Stimulated activated CD4-positive, alpha-beta T cell treated with anti-CD3 and anti-CD28 coated beads, Interleukin-4, amount 100 ng/mL, for 1 hour (primary cell): ENCODE data around the gene TP53INP2.

Experiments
- DNase-seq: peaks from one replicate; pipeline ENCODE4 v3.0.0-alpha.2; 2020

Gene TP53INP2

DNA sequence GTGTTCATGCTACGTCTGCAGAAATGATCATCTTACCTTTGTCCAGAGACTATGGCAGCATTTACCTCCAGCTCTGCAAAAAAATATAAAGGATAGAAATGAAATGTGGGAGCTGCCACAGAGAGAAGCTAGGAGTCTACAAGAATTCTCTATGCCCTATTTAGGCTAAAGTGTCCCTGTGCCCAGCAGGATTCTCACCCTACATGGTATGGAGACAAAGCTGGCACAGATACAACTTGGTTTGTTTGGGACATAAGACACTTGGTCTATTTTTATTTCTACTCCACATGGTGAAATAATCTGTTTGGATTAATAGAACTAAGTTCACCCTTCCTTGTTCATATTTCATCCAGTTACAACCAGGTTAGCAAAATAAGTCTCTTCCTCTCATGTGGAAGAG is 28.4 kb downstream of the TP53INP2 start:
- no peak for DNase-seq

DNA sequence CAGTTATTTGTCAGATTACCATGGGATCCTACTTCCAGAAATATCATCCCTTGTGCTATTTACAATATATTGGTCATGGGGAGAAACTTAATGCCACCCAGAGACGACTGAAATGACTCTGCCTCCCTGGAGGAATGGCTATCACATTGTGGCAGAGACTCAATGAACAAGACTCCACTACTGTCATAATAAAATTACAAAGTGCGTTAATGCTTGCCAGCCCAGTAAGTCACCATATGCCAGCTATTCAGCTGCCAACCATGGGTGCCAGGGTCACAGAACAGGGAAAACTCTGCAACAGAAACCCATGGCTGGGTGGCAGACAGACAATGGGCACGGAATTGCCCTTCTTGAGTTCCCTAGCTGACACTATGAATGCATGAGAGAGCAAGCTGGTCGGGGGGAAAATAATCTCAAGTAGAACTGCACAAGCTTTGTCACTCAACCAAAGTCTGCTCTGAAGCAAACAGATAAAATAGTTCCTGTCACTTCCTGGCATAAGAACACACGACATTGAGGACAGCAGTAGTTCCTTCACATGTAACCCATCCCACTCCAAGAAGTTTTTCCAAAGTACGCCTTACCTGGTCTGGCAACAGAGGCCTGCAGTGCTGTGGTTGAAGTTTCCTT is 32.1 kb downstream of the TP53INP2 start:
- no peak for DNase-seq

DNA sequence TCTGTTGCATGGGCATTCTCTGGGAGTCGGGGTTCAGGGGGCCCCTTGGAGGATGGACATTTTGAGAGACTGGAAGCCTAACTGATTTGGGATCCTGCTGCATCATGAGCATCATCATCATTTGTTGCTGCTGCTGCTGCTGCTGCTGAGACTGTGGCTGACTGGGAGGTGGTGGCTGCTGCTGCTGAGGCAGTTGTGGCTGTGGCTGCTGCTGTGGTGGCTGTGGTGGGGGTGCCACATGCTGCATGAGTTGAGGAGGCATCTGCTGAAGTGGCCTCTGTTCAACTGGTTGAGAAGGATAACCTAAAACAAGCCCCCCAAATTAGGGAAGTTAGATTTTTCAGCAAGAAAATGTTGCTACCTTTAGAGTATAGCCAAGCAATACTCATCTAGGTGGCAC is 38.9 kb downstream of the TP53INP2 start:
- no peak for DNase-seq

DNA sequence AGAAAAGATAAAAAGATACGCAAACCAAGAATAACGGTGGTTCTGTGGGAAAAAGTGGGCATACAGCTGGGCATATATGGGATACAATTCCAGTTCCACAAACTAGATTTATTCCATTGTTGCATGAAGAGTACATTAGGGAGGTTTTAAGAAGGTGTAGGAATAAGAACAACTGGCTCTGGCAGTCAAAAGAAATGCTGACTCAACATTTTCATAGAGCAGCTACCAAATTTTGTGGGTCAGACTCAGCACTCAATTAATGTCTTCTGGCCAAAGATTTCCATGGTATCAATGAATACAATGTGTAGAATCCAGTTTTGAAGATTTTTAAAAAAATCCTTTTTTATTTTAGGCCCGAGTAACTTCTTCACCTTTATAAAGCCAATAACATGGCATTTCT is 40.2 kb downstream of the TP53INP2 start:
- DNase-seq, result no peak

DNA sequence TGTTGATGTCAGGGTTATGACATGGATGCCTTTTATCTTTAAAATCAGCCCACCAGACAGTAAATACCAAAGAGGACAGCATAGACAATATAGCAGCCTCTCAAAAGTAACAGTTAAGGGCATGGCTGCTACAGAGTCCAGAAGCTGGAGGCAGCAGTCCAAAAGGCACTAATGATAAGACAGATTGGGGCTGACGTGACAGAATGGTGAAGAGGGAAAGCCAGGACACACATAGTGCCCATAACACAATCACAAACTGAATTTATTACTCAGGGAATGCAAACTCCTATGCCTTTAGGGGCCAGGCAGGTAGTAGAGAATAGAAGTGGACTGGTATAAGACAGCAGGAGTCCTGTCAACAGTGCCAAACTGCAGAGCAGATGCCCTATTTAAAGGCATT is 40.7 kb downstream of the TP53INP2 start:
- no peak for DNase-seq

DNA sequence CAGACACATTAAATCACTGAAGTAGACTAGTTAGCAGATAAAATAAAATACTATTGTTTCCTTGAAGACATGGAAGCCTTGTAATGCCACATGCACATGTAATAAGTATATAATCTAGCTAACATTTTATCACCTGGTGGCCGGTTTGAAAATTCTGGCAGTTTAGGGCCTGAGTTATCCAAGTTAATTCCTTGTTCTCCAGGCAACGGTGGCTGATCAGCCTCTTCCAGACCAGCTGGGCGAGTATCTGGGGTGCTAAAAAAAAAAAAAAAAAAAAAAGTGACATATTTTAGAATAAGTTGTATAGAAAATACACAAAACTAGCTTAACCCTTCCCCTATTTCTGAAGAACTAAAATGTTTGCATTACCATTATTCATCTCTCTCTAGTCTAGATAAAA is 42.5 kb downstream of the TP53INP2 start:
- DNase-seq, result no peak

DNA sequence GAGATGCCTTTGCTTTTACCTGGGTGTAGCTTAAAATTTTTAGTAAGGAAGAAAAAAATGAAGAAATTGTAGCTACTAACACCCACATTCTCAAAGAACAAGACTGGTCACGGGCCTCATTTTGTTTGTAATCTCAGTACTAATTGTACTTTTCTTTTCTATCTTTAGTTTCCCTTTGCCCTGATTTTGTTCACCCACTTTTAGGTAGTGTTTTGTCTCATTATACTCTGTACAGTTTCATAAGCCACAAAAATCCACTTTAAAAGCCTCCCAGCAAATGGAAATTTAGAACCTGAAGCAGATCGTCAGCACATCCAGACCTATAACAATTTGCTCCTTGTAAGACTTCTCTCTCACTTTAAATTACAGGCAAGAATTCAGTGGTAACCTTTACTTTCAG is 43.3 kb downstream of the TP53INP2 start:
- no peak for DNase-seq

DNA sequence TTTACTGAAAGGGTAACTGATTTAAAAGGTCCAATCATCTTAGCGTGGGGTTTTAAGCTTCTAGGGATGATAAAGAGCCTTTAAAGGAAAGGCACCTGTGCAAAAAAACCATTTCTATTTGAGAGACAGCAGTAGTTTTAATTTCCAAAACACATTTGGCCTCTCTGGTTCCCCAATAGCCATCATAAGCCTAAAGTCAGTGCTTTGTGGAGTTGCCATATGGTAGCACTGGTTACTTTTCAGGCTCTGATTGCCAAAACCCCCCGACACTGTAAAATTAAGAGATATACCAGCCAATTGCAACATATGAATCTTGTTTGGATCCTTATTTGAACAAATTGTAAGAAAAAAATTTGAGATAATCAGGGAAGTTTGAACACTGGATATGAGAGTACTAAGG is 44.6 kb downstream of the TP53INP2 start:
- DNase-seq, result no peak

DNA sequence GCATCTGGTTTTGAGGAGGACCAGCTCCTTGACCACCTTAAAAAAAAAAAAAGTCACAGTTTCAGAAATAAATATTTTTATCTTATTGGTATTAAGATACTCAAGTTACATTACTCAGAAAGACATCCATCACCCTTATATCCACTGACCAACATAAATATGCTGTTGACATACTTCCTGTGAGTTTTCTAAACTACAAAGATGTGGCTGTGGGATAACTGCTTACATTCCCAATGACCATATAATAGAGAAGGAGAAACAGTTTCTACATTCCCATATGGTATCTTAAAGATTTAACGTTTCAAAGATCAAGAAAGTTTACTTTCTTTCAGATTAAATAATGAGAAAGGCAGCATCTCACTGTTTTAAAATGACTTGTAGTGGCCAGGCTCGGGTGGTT is 46.3 kb downstream of the TP53INP2 start:
- no peak for DNase-seq

DNA sequence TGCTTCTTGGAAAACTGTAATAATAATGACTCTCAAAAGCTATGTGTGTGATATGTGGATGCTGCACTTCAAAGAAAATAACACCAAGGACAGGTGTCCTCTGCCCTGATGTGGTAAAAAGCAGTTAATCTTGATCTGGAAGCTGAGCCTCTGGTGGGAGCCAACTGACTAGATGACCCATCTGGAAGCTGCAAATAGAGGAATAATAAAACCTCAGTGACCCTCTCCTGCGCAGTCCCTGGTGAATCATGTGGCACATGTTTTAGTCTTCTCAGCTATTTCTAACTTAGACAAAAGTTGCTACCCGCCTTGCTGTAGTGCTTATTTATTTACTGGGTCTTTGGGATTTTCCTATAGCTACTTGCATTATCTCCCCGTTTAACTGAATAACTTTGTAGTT is 47.3 kb downstream of the TP53INP2 start:
- no peak for DNase-seq

DNA sequence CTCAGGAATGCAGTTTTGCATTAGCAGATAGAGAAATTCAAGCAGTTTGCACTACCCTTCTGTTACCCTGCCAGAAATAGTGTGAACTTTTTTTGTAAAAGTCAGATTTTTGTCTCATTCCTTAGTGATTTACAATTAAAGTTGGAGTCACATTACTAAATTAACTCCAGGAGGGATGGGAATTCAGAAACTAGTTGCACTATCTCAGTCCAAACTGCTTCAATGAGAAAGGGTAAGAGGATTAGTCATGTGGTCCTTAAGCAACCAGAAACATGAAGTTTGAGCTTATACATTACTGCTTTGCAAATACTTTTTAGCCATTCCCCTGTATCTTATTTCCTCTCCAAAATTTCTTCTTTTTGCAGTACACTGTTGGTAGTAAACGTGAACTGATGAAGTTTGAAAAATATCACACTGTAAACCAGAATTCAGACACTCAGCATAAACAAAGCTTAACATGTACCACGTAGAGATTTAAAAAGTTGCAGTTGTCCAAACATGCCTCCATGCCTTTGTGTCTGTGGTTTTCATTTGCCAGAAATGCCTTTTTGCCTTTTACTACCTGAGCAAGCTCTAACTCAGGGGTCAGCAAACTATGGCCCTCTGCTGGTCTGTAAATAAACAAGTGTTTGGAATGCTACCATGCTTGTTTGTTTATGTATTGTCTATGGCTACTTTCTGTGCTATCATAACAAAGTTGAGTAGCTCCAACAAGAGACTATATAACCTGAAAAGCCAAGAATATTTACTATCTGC is 49.7 kb downstream of the TP53INP2 start:
- DNase-seq, result no peak

DNA sequence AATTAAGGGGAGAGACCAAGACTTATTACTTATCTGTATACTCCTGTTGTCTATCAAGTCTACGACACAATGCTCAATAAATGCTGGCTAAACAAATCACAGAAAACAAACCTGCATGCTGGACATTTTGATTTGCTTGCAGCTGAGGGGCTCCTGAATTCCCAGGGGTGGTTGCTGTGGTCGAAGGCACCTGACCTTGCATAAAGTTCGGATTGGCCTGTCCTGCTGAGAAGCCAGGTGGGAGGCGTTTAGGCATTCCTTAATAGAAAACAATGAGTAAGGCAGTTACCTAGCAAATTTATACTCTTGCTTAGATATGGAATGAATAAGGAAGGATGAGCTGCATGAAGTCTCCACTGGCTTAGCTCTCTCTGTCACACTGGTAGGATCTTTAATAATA is 50.5 kb downstream of the TP53INP2 start:
- no peak for DNase-seq

DNA sequence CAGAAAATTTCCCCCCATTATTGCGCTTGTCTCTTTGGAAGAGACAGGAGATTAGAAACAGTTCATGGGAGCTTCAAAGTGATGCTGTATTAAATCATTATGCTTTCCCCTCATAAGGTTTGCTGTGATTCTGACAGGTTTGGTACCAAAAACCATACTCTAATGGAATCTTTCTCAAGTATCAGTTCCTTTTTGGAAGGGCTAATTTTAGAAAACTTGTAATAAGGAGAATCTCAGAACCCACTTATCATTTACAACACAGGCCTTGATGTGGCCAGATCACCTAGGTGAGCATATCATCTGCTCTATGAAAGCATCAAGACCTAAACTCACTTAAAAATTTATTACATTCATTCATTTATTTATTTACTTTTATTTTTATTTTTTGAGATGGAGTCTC is 51.2 kb downstream of the TP53INP2 start:
- DNase-seq, result no peak

DNA sequence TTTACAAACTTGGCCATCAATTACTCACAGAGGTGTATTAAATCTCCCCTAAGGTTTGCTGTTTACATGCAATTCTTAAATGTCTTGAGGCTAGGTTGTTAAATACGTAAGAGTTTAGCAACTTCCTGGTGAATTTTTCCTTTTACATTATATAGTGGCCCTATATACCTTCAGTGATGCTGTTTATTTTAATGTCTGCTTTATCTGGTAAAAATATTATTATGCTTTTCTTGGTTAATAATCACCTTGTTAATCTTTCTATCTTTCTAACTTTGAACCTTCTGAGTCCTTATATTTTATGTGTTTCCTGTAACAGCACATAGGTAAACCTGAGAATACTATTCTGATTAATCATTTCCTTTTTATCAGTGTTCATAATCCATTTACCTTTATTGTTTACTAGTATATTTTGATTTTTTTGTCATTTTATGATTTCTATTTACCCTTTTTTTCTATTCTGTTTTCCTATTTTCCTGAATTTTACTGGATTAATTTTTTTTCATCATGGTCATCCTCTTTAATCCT is 57.9 kb downstream of the TP53INP2 start:
- DNase-seq, result no peak
